CD4-positive, alpha-beta T cell treated with Interleukin-6 at 100 ng/mL for 8 hours (primary cell): ENCODE results near the gene AMPH.

ENCODE experiments used
- DNase-seq: peaks from one replicate; pipeline ENCODE4 v3.0.0-alpha.2; 2020; ENCODE audit warnings: mixed read lengths, low spot score

AMPH gene

DNA sequence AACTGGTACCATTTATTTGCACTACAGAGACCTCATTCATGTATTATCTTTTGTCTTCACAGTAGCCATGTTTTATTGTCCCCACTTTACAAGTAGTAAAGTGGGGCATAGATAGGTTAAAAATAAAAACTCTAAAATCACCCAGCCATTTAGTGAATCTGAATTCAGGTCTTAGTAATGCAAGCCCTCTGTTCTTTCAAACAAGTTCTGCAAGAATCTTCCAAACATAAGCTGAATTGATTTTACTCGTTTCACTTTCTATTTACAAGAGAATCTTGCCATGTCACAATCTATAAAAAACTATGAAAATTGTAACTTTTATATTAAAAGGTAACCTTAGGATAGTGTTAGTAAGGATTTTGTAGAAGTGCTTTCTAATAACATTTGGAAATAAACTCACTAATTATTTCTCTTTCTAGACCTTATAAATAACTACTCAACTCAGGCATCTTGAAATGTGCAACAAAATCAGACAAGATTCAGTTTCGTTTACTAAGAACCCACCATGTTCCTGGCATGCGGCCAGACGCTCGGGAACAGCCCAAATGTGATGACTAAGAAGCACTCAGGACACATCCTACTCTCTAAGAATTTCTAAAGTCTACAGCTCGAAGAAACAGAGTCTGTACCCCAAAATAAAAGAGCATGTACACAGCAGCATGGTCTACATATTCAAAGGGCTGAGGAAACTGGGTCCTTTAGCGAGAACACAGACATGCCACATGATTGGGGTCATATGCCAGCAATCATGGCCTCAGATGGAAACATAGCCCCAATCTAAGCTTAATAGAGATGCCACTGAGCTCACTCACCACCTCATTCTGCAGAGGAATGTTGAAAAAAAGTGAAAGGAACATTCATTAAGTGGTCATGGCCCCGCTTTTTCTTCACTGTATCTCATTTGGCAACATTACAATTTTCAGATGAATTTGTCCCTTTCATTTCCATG lies 167.6 kb downstream of the AMPH start:
- peak; percentile 65 for DNase-seq

GRCh38 chr7:38462819-38463218 lies 168.4 kb downstream of the AMPH start:
- DNase-seq: no peak

- no peak for DNase-seq
Observed at GRCh38 chr7:38461887-38462286, 169.3 kb downstream of the AMPH start.

DNA sequence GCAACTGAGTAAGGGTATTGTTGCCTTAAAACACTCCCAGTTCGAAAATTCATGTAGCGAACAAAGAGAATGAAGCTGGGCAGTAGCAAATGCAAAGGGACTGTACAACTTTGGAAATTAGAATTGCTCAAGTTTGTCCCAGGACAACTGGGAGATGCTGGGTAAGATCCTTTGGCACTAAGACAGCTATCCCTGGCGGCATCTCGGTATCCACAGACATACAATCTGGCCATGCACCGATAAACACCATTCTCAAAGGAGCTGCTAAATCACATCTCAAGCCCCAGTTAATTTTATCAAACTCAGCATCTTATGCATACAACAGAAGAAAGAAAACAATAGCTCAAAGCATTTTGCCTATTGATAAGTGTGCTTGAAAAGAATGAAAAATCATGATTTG lies 177.3 kb downstream of the AMPH start:
- DNase-seq: no peak

GRCh38 chr7:38453168-38453567 lies 178.0 kb downstream of the AMPH start:
- DNase-seq: no peak

DNA sequence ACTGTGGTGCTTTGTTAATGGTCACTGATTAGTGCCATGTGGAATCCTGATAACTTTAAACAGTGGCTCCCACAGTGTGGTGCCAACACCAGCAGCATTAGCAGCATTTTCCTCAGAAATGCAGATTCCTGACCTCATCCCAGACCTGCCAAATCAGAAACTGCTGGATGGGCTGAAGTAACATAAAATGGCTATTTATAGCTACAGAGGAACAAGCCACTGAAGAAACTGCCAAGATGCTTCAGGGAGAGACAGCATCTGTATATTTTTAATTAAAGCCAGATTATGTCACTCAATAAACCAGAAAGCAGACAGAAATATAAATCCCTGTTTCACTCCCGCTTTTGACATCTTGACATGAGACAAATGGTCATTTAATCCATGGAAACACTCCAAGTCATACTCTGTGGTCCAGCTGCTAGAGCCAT lies 178.5 kb downstream of the AMPH start:
- no peak for DNase-seq

- DNase-seq: no peak
Observed at GRCh38 chr7:38451840-38452239, 179.3 kb downstream of the AMPH start.

GRCh38 chr7:38448584-38449234 lies 182.5 kb downstream of the AMPH start:
- DNase-seq: no peak

DNA sequence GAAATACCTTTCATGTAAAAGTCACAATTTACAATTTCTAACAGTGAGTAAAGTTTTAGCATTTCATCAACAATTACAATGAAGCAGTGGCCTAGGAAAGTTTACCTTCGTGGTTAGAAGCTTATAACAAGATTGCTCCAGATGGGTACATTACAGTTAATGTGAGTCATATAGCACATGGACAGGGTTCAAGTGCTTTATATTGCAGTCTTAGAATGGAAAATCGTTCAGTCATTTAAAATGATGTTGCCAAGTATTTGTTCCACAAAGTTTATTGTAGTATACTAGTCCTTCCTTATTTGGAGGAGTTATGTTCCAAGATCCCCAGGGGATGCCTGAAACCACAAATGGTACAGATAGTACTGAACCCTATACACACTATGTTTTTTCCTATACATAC lies 183.1 kb downstream of the AMPH start:
- DNase-seq: no peak

DNA sequence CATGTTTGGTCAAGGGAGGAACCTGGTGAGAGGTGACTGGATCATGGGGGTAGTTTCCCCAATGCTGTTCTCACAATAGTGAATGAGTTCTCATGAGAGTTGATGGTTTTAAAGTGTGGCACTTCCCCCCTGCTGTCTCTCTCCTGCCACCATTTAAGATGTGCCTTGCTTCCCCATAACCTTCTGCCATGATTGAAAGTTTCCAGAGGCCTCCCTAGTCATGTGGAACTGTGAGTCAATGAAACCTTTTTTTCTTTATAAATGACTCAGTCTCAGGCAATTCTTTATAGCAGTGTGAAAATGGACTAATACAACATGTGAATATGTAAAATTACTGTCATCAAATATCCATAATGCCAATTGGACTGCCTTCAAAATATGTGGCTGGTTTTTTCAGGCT lies 192.2 kb downstream of the AMPH start:
- no peak for DNase-seq

DNA sequence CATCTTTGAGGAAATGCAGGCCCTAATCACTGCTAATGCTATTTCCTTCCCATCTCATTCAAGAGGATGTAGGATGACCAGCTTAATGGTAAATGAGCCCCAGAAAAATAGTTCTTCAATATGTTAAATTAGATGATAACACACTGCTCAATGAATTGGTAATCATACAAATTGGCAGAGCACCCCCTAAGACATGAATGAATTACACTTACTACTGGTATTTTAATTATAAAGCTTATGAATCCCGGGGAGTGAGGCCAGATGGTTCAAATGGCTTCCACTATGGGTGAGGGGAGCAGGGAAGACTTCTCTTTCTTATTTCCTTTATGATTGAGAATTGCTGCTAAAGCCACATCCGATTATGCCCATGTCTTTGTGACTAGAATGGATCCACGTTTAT lies 198.5 kb downstream of the AMPH start:
- DNase-seq: no peak

- no peak for DNase-seq
Observed at GRCh38 chr7:38432080-38432479, 199.1 kb downstream of the AMPH start.

DNA sequence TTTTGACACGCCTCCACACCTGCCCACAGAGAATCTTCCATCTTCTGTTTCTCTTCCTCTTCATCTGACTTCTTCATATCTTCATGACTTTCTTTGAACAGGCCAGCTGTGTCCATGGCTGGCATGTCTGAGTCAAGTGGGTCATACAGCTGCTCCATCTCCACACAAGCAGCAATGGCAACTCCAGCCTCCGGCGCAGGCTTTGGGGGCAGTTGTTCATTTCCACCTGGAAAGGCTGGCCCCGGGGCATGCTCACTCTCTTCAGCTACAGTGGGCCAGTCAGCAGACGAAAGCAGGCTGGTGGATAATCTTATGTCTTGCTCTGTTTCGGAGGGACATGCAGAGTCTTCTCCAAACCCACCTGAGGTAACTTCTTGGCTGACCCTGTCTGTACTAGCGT lies 202.1 kb downstream of the AMPH start:
- DNase-seq: no peak

DNA sequence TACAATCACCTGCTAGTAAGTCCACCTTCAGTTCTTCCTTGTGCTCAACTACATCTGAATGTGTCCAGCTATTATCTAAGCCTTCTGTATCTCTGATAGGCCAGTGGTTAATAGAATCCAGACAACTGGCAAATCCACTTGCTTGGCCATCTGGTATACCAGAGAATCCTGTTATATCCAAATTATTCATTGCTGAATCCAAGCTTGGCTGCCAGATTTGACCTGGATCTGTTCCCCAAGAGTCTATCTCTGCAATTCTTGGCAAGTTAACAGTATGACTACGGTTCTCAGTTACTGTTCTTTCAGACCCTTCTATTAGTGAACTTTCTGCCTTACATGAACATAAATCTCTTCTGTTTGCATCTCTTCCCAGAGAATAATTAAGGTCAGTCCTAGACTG lies 203.1 kb downstream of the AMPH start:
- DNase-seq: no peak

GRCh38 chr7:38427279-38427955 lies 203.8 kb downstream of the AMPH start:
- DNase-seq: no peak

DNA sequence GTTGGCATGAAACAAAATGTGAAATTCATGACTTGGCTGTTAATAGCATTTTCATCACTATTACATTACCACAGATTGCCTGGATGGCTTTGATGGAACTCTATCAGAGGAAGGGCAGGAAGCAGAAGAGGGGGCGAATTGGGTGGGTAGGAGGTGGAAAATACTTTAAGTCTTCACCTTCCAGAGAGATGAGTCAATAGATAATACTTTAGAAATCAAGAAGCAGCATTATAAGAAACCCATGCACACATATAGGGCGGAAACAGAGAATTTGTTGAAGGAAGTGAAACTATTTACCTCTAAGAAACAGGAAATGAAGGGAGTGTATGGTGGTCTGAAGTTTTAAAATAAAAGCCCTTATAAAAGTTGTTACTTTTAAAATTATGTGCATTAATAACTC lies 205.7 kb downstream of the AMPH start:
- no peak for DNase-seq

DNA sequence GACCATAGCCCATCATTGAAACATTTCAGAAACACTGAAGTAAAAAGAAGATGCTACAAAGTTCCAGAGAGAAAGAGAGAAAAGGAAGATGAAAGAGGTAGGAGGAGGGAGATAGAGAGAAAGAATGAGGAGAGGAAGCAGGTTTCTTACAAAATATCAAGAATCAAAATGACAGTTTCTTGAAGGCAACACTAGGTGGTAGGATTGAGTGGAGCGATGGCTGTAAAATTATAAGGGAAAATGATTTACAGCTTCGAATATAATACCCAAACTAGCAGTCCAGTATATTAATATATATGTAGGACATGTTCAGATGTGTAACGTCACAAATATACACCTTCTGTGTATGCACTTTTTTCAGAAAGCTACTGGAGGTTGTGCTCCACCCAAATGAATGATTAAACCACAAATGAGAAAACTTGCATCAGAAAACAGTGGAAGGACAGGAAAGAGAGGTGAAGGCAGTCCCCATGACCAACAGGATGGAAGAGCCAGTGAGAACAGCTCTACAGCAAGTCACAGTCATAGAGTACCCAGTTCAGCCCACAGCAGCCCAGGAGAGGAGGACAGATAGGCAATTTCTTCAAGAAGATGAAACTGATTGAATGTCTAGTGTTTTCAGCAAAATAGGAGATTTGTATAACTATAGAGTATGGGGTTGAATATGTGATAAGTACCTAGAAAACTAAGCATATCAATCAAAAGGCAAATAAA lies 206.3 kb downstream of the AMPH start:
- no peak for DNase-seq

- DNase-seq: no peak
Observed at GRCh38 chr7:38413784-38414183, 217.4 kb downstream of the AMPH start.

- DNase-seq: no peak
Observed at GRCh38 chr7:38411404-38411803, 219.8 kb downstream of the AMPH start.

DNA sequence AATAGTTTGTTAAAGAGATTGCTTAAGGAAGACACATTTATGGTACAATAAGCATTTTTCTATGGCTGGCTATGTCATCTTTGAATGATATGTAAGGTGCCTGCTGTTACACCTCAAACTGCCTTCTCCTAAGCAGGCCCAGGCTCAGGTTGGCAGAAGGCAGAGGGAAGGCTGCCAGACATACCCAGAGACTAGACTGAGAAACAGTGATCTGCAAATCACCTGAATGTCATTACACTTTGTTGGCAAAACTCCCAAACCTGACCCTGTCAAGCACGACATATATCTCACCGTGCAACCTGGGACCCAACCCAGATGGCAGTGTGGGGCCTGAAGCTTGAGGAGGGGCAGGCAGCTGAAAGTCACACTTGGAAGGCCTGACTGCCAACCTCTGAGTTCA lies 221.1 kb downstream of the AMPH start:
- DNase-seq: no peak

DNA sequence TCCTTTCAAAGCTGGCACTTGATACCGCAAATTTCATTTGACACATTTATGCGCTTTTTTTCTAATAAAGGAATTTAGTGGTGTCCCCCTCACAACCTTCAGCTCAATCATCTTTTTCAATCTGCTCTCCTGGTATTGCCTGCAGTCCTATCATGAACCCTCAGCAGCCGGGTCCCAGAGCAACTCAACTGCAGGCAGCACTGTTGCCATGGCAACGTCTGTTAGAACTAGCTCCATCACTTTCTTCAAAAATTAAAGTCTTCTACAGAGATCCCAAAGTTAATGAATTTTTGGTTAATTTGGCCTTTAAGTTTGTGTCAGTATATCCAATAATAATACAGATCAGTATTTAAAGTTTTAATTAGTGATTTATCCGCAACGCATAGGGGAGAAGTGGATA lies 221.6 kb downstream of the AMPH start:
- DNase-seq: no peak

DNA sequence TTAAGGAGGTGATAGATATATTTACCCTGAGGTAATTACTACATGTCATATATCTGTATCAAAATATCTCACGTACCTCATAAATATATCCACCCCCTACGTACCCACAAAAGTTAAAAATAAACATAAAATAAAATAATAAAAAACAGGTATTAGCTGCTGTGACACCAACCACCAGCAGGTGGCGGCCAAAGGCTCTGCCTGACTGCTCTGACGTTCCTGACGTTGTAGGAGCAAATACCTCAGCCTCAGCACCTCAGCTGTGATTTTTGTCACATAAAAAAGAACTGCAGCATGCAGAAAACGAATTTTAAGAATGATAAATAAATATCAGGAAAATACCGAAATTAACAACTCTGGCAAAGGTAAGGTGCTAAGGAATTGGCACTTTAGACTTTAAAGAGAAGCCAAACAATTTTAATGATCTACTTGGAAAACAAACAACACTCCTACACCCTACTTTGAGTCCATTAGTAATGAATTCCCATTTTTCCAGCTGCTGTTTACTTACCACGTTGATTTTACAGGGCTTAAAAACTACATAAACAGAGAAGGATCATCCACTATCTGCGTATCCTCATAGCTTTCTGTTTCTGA lies 232.3 kb downstream of the AMPH start:
- DNase-seq: peak; percentile 50
